Measurements from ENCODE around the gene AFAP1L2. TPM values are rescaled to one million over a fixed set of nuclear protein-coding genes. Genes with fewer than 3 reads are reported as not detected.

The AFAP1L2 gene
- total RNA-seq, 2 experiments from 2014 or later = 0.36 to 0.50 TPM

- H3K36me3 Mint-ChIP-seq (ENCODE audit: low read depth) = no peaks in the 10 kb centered on the region
- DNase-seq (no peak), ATAC-seq (ENCODE audit: poor library complexity) (no peak)
- H3K27ac ChIP-seq (ENCODE audit: low read depth in 1 of 2, low read length in 2 of 2) = no peak overlapping the region
- ChIA-PET CTCF (interaction anchor here (1.0 kb wide), 1 partner anchor 24 kb away, joined by 3 read pairs; no protein-coding TSS in a partner anchor), POLR2A (no interaction called here)
- no peaks in the 10 kb centered on the region for H3K27me3 Mint-ChIP-seq
- no peaks in the 10 kb centered on the region for H3K36me3 ChIP-seq (ENCODE audit: insufficient read depth, low read length)
- intact Hi-C loops (cut with DNase I, micrococcal nuclease) = no loop called here
- TF ChIP-seq CTCF (IDR thresholded peaks at IDR 0.05) = no peak
- no peaks in the 10 kb centered on the region for H3K9me3 Mint-ChIP-seq
- H3K4me3 ChIP-seq (ENCODE audit: low read length) = no peak overlapping the region
- no peaks in the 10 kb centered on the region for H3K4me1 ChIP-seq (ENCODE audit: insufficient read depth, low read length)
- no peaks in the 10 kb centered on the region for H3K9me3 ChIP-seq (ENCODE audit: control insufficient read depth in 1 of 2, insufficient read depth in 1 of 2, low read length in 2 of 2)
- no peak overlapping the region for H3K27ac Mint-ChIP-seq
- H3K4me3 Mint-ChIP-seq = no peak overlapping the region
- H3K4me1 Mint-ChIP-seq (ENCODE audit: low read depth) = no peaks in the 10 kb centered on the region
- no peaks in the 10 kb centered on the region for H3K27me3 ChIP-seq (ENCODE audit: control insufficient read depth in 1 of 2, insufficient read depth in 2 of 2, low read length in 2 of 2)
Observed at GRCh38 chr10:114327537-114328440, 76.5 kb downstream of the AFAP1L2 start.

- Mint-ChIP-seq H3K27me3 (no peaks in the 10 kb centered on the region), H3K36me3 (ENCODE audit: low read depth) (no peaks in the 10 kb centered on the region), H3K9me3 (no peaks in the 10 kb centered on the region), H3K27ac (no peak overlapping the region), H3K4me3 (no peak overlapping the region), H3K4me1 (ENCODE audit: low read depth) (no peaks in the 10 kb centered on the region)
- intact Hi-C loops (cut with DNase I, micrococcal nuclease) = no loop called here
- Histone ChIP-seq H3K9me3 (ENCODE audit: control insufficient read depth in 1 of 2, insufficient read depth in 1 of 2, low read length in 2 of 2) (no peaks in the 10 kb centered on the region), H3K27ac (ENCODE audit: low read depth in 1 of 2, low read length in 2 of 2) (no peak overlapping the region), H3K4me1 (ENCODE audit: insufficient read depth, low read length) (no peaks in the 10 kb centered on the region), H3K36me3 (ENCODE audit: insufficient read depth, low read length) (no peaks in the 10 kb centered on the region), H3K27me3 (ENCODE audit: control insufficient read depth in 1 of 2, insufficient read depth in 2 of 2, low read length in 2 of 2) (no peaks in the 10 kb centered on the region), H3K4me3 (ENCODE audit: low read length) (no peak overlapping the region)
- no peak for TF ChIP-seq CTCF (IDR thresholded peaks at IDR 0.05)
- ChIA-PET CTCF (interaction anchor here (1.0 kb wide), 1 partner anchor 23 kb away, joined by 3 read pairs; no protein-coding TSS in a partner anchor), POLR2A (no interaction called here)
- DNase-seq (no peak), ATAC-seq (ENCODE audit: poor library complexity) (no peak)
Observed at GRCh38 chr10:114326795-114327194, 77.5 kb downstream of the AFAP1L2 start.

- Histone ChIP-seq H3K4me1 (ENCODE audit: insufficient read depth, low read length) (no peaks in the 10 kb centered on the region), H3K27me3 (ENCODE audit: control insufficient read depth in 1 of 2, insufficient read depth in 2 of 2, low read length in 2 of 2) (no peaks in the 10 kb centered on the region), H3K27ac (ENCODE audit: low read depth in 1 of 2, low read length in 2 of 2) (no peak overlapping the region), H3K36me3 (ENCODE audit: insufficient read depth, low read length) (no peaks in the 10 kb centered on the region), H3K9me3 (ENCODE audit: control insufficient read depth in 1 of 2, insufficient read depth in 1 of 2, low read length in 2 of 2) (no peaks in the 10 kb centered on the region), H3K4me3 (ENCODE audit: low read length) (no peak overlapping the region)
- no peaks in the 10 kb centered on the region for H3K4me1 Mint-ChIP-seq (ENCODE audit: low read depth)
- ChIA-PET POLR2A (no interaction called here), CTCF (interaction anchor here (0.9 kb wide), 1 partner anchor 19 kb away, joined by 3 read pairs; no protein-coding TSS in a partner anchor)
- DNase-seq (no peak), ATAC-seq (ENCODE audit: poor library complexity) (no peak)
- no peak overlapping the region for H3K27ac Mint-ChIP-seq
- intact Hi-C loops (cut with DNase I, micrococcal nuclease) = no loop called here
- no peaks in the 10 kb centered on the region for H3K36me3 Mint-ChIP-seq (ENCODE audit: low read depth)
- no peaks in the 10 kb centered on the region for H3K27me3 Mint-ChIP-seq
- H3K9me3 Mint-ChIP-seq = no peaks in the 10 kb centered on the region
- no peak overlapping the region for H3K4me3 Mint-ChIP-seq
- TF ChIP-seq CTCF (IDR thresholded peaks at IDR 0.05) = no peak
Observed at GRCh38 chr10:114323023-114323422, 81.3 kb downstream of the AFAP1L2 start.
